Measurements from ENCODE around the gene EMILIN2.

DNA sequence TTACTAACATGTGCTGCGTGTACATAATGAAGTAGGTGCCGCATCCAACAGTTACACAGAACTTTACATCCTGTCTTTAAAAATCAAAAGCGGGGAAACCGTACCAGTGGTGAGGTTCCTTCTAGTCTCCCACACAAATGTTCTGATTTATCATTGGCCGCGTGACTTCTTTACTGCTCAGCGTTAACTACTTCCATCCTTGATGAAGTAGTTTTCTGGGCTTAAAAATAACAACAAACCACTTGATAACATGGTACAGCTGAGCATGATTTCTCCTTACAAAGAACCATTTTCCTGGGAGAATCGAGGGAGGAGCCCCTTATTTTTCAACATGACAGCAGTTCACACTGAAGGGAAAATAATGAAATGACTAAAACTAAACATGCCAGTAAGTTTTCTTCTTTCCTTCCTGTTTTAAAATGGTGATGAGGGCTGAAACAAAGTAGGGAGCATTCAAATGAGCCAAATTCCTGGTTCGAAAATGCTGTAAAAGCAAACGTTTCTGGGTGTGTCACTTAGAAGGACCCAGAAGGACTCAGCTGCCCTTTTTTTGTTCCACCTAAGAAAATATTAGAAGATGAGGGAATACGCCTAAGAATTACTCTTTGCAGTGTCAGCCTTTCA is 9.9 kb downstream of the EMILIN2 start:
- TF ChIP-seq, protein P1, sequence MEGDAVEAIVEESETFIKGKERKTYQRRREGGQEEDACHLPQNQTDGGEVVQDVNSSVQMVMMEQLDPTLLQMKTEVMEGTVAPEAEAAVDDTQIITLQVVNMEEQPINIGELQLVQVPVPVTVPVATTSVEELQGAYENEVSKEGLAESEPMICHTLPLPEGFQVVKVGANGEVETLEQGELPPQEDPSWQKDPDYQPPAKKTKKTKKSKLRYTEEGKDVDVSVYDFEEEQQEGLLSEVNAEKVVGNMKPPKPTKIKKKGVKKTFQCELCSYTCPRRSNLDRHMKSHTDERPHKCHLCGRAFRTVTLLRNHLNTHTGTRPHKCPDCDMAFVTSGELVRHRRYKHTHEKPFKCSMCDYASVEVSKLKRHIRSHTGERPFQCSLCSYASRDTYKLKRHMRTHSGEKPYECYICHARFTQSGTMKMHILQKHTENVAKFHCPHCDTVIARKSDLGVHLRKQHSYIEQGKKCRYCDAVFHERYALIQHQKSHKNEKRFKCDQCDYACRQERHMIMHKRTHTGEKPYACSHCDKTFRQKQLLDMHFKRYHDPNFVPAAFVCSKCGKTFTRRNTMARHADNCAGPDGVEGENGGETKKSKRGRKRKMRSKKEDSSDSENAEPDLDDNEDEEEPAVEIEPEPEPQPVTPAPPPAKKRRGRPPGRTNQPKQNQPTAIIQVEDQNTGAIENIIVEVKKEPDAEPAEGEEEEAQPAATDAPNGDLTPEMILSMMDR (IDR thresholded peaks at IDR 0.05; ENCODE audit: low read depth, low read length, poor library complexity, severe bottlenecking), result no peak
- TF ChIP-seq EZH2phosphoT487 (IDR thresholded peaks at IDR 0.05; ENCODE audit: borderline replicate concordance, low read length), result no peak
